ENCODE measurements around the gene KRT23. TPM values are rescaled to one million over a fixed set of nuclear protein-coding genes. Genes with fewer than 3 reads are reported as not detected.

KRT23 gene
- total RNA-seq, 1 experiment from 2014 or later = not detected

GRCh38 chr17:40901981-40902474, 35.4 kb downstream of the KRT23 start:
- Mint-ChIP-seq H3K36me3 (ENCODE audit: insufficient read depth in 1 of 3, low read depth in 3 of 3) (no peaks in the 10 kb centered on the region), H3K9me3 (no peaks in the 10 kb centered on the region), H3K27ac (no peak overlapping the region; a peak in 1 of 7 replicates), H3K4me3 (no peak overlapping the region), H3K4me1 (peaks cover 14 to 35% of the 10 kb centered on the region in 2 experiments), H3K27me3 (ENCODE audit: low read depth) (peaks cover 4% of the 10 kb centered on the region)
- no peak overlapping the region for H3K4ac ChIP-seq (ENCODE audit: low read depth, low read length)
- H4K5ac ChIP-seq (ENCODE audit: insufficient read length, low read depth, low read length) = no peak overlapping the region
- H3K4me1 ChIP-seq (ENCODE audit: insufficient read depth, low read length) = 0 out of 2 replicates have a peak, but pooled peaks cover 2% of the 10 kb centered on the region
- WGBS (ENCODE audit: extremely low coverage, insufficient read length, low lambda C conversion rate) = no CpG with 5 or more reads among the region's 1 CpG
- no peaks in the 10 kb centered on the region for H4K20me1 ChIP-seq (ENCODE audit: control insufficient read depth, insufficient read depth, insufficient read length)
- no peak overlapping the region for H2BK5ac ChIP-seq (ENCODE audit: insufficient read length, low read length)
- no peaks in the 10 kb centered on the region for H3K23me2 ChIP-seq (ENCODE audit: insufficient read length, low read depth, low read length, poor library complexity, severe bottlenecking)
- H3K14ac ChIP-seq (ENCODE audit: insufficient read depth, low read length) = no peak overlapping the region
- H3K9ac ChIP-seq (ENCODE audit: extremely low read depth, insufficient read length, low read length) = no peak overlapping the region
- no peak overlapping the region for H2BK15ac ChIP-seq (ENCODE audit: low read depth, low read length)
- no peak overlapping the region for H2BK12ac ChIP-seq (ENCODE audit: insufficient read length, low read depth, low read length)
- H4K91ac ChIP-seq (ENCODE audit: insufficient read length, low read depth, low read length) = no peak overlapping the region
- no peak overlapping the region for H2BK20ac ChIP-seq (ENCODE audit: low read depth, low read length, poor library complexity, severe bottlenecking)
- no peaks in the 10 kb centered on the region for H3K27me3 ChIP-seq (ENCODE audit: insufficient read depth, low read length)
- H3K56ac ChIP-seq (ENCODE audit: insufficient read length, low read depth, low read length) = no peak overlapping the region
- no peak overlapping the region for H3K18ac ChIP-seq (ENCODE audit: insufficient read length, low read depth, low read length)
- no peaks in the 10 kb centered on the region for H3K79me1 ChIP-seq (ENCODE audit: insufficient read depth, low read depth, low read length, poor library complexity, severe bottlenecking)
- H3T11ph ChIP-seq (ENCODE audit: low read length) = no peak overlapping the region
- H2AK5ac ChIP-seq (ENCODE audit: insufficient read length, low read length) = no peak overlapping the region
- TF ChIP-seq CTCF (conservative IDR thresholded peaks at IDR 0.05) = no peak
- no peak overlapping the region for H2BK120ac ChIP-seq (ENCODE audit: low read depth, low read length, poor library complexity, severe bottlenecking)
- H3K9me3 ChIP-seq (ENCODE audit: control insufficient read depth, low read depth, low read length) = no peaks in the 10 kb centered on the region
- DNase-seq = no peak
- H2AFZ ChIP-seq (ENCODE audit: low read length) = no peak overlapping the region
- H3K23ac ChIP-seq (ENCODE audit: insufficient read length, low read depth, low read length) = no peak overlapping the region
- no peak overlapping the region for H3K4me2 ChIP-seq (ENCODE audit: insufficient read depth, insufficient read length, low read length)
- no peak overlapping the region for H4K8ac ChIP-seq (replicated peaks; ENCODE audit: insufficient read length, low read depth, low read length)
- H3K27ac ChIP-seq (ENCODE audit: insufficient read length, low read depth, low read length) = no peak overlapping the region
- no peaks in the 10 kb centered on the region for H3K79me2 ChIP-seq (ENCODE audit: insufficient read depth, low read length)

Data from H9 (cell line).